Stimulated activated CD4-positive, alpha-beta T cell treated with anti-CD3 and anti-CD28 coated beads, Interleukin-2, amount 100 ng/mL, for 4 hours (primary cell): ENCODE measurements around the gene ANK2.
"Not testable (repeated sequence)": the region's sequence is repeated elsewhere in the genome, so short reads cannot be mapped to it uniquely, and the experiment has no call there.

ENCODE experiments used
- DNase-seq: peaks from one replicate; pipeline ENCODE4 v3.0.0-alpha.2; 2020; ENCODE audit warnings: low read depth

ANK2 gene

DNA sequence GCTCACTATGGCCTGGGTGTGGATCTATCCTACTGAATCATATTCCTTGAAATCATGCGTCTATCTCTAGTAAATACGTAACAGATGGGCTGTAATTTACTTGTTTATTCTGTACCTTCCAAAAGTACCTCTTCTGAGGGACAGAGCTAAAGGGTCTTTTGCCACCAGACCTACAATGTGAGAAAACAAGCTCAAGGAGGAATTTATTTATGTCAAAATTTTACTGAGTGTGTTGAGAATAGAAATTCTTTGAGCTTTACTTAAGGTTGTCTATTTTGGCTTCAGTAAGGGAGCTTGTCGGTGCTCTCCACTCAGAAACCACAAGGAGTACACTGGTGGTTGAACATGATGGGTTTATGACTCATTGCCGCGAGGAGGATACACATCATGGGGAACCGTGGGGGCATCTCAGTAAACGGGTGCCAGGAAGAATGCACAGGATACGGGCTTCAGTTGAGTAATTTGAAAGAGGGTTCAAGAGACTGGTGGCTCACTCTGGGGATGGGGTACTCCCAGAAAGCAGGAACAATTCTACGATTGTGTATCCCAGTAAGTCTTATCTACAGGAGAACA is 3.0 kb downstream of the ANK2 start:
- DNase-seq, result no peak

DNA sequence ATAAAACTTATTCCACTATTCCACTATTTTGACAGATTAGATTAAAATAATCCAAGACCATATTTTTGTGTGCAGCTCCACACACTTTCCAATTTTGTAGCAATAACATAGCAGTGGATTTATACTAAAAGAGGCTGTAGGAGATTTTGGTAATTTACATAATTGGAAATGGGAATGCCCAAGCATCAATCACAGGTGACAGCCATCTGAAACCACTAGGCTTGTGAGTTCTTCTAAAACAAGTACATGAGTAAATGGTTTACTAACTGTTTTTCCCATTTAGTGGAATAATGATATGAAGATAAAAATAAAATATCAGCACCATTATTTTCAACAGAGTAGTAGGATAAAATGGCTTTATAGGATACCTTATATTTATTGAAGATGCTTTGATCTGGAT is 4.4 kb downstream of the ANK2 start:
- no peak for DNase-seq

DNA sequence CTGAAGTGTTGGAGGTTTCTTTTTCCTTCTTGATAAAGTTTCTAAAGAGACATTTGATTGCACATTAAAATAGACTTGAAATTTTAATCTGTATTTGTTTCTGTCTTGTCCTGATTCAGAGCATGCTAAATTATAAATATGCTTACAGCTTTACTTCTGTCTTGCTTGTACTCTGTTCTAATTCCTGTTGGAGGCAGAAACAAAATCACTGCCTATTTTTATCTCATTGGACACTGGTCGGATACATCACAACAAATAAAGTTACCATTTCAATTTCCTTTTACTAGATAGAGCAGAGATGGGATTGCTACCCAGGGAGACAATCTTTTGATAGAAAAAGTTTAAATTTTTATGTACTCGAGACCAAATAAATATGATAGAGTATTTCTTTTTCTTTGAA is 6.9 kb downstream of the ANK2 start:
- DNase-seq, result no peak

DNA sequence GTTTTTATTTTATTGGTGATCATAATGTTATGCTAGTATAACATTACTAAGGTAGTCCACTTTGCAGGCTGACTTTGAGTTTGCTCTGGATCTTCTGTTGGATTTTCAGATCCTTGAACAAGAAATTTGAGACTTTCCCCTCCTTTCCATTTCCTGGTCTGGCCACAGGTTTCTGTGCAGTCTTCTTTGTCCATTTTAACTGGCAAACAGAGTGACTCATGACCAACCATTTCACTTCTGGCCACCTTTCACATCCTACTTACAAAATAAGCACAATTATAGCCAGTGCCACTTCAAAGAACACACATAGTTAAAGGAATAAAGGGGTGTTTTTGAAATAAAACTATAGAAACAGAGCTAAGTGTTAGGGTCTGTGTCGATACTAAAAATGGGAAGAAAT is 8.4 kb downstream of the ANK2 start:
- no peak for DNase-seq

DNA sequence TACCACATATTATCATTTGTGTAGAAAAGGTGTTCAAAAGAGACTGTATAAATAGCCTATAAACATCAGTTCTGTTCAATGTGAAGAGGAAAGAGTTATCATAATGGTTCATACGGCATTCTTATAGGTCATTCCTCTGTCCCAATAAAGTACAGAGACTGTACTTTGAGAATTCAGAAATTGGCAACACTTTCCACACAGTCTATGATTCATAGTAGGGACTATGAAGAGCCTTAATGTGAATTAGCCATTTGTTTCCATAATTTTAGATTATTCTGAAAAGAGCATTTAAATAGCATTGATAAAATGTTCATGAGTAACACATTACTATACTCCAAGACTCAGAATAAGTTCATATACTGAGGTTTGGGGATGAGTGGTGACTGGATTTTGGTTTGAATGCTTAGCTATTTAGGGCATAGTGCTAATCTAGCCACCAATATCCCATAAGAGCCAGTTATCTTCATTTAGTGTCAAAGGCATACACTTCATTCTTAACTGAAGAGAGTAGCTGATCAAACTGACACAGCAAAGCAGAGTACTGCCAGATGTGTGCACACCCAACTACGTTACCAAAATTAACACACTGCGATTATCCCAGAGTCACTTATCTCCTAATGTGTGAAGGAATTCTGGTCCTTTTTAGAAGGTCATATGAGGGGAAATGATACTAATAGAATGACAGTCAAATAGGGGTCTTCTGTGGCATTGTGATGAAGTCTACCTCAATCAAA is 10.2 kb downstream of the ANK2 start:
- no peak for DNase-seq

DNA sequence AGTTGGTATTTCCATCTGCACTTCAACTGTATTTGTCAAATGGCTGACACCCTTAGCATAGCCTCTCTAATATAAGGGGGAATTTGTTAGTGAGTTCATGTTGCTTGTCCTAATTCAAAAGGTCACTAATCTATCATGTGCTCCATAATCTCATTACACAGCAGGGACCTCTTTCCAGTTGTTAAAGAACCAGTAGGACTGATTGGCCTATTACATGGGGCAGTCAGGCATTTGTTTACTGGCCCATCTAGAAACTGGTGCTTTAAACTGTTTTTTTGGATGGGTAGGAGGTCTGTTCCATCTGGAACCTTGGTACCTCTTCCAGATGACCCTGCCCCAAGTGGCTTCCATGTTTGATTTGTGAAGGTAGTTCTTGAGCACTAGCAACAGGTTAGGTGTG is 11.4 kb downstream of the ANK2 start:
- DNase-seq, result no peak

DNA sequence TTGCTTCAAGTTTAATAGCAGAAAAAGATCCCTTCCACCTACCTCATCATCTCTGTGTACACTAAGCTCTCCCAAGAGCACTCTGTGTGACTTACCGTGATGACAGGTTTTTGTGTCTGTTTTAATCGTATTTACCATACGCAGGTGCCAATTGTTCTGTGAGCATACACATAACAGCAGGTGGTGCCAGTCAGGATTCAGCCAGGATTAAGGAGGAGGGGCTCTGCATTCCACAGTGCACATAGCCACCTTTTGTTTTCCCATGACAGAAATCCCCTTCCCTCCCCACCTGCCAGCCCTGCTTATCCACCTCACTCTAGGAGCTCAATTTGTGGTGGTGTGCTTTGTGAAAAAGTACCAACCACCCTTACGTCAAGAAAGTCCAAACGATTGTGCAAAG is 14.8 kb downstream of the ANK2 start:
- no peak for DNase-seq

DNA sequence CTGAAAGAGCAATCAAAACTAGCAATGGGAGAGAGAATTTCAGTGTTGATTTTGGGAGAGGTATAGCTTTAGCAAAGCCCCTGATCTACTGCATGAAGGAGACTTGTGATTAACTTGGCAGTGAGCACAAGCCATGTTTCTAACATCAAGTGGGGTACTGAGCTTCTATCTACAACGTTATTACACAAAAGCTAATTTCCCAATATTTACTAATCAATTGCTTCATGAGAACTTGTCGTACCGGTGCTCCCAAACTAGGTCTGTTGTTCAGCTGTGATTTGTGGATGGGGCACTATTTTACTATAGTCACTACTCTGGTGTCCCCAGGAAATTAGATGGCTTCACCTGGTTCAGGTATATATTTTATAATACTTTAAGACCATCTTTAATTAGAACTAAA is 16.2 kb downstream of the ANK2 start:
- no peak for DNase-seq

DNA sequence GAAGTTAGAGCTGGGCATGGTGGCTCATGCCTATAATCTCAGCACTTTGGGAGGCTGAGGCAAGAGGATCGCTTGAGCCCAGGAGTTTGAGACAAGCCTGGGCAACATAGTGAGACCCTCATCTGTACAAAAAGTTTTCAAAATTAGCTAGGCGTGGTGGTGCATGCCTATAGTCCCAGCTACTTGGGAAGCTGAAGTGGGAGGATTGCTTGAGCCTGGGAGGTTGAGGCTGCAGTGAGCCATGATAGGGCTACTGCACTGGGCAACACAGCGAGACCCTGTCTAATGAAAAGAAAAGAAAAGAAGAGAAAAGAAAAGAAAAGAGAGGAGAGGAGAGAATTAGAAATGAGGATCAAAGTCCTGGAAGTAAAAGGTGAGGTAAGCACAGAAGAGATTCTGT is 19.3 kb downstream of the ANK2 start:
- DNase-seq, result not testable (repeated sequence)

DNA sequence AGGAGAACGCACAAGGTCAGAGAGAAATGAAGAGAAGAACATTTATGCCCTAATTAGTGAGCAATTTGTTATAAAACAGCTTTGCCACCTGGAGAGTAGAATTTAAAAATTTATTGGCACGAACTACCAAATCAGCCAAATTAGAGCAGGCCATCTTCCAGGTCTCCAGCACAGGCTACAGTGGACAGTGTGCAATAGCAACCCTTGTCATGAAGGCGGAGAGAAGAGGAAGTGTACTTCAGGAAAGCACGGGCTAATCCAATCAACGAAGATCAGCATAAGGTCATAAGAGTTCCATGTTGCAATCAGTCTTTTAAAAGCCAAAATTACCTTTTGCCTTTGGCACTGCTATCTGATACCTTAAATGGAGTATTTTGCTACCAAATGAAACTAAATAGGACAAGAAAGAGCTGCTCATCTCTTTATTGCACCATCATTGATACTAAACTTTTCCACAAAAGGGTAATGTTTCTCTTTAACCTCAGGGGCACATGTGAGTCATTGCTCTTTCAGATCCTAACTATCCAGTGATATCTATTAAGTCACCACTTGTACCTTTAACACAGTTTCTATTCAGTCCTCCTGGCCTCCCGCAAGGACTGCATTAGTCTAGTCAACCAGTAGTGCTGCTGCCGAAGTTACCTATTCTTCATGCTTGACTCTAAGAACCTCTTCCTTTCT is 19.9 kb downstream of the ANK2 start:
- DNase-seq, result no peak

DNA sequence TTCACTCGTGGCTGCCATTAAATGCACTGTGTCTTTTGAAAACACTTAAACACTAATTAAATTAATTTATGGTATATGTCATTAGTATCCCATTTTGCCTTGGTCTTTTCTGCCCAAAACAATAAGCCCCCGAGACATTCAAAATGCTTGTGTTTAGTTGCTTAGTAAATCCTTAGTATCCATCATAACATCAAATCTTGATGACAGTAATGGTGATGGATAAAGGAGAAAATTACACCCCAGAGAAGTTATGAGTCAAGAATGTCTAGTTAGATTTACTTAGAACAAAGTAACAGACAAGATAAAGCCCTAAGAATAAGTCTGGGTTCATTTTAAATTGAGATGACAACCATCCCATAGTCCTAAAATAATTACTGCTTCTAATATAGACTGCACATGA is 21.3 kb downstream of the ANK2 start:
- DNase-seq, result no peak

DNA sequence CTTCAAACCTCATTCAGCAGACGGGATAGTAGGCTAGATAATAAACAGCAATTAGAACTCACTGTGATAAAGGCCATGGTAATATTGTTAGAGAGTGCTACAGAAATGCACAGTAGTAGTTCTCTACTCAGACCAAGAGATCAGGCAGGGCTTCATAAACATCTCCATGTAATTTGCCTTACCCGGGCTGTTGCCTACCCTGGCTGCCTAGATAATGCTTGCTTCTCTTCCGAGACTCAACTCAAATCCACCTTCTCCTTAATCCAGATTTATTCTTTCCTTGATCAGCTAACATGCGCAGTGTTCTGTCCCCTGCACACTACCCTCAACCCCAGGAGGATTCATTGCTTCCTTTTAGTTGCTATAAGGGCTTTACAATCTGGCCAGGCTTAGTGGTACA is 21.8 kb downstream of the ANK2 start:
- no peak for DNase-seq

DNA sequence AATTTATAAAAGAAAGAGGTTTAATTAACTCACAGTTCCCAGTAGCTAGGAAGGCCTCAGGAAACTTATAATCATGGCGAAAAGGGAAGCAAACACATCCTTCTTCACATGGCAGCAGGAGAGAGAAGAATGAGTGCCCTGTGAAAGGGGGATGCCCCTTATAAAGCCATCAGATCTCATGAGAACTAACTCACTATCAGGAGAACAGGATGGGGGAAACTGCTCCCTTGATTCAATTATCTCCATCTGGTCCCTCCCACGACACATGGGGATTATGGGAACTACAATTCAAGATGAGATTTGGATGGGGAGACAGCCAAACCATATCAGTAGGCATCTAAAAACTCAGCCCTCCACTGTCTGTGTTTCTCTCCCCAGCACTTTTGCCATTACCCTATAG is 22.4 kb downstream of the ANK2 start:
- no peak for DNase-seq

DNA sequence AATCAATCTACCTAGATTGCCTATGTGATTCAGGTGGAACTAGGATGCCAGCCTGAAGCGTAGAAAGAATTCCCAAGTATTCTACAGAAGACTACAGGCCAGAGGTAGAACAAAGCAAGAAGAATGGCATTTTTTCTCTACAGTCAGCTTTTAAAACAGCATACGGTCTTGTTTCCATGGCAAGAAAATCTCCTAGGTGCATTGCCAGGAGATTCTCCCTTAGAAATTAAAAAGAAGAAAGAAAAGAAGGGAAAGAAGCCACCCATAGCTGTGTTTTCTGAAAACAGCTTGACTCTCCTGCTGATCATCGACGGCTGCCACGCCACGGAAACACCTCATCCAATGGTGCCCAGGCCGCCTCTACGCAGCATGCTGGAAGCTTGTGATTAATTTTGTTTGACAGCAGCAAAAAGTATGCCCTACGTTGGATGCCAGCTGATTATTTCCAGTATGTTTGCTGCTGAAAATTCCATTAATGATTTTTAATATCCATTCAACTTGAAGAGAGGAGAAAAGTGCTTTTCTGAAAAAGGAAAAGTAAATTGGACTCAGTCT is 24.1 kb downstream of the ANK2 start:
- DNase-seq, result no peak

DNA sequence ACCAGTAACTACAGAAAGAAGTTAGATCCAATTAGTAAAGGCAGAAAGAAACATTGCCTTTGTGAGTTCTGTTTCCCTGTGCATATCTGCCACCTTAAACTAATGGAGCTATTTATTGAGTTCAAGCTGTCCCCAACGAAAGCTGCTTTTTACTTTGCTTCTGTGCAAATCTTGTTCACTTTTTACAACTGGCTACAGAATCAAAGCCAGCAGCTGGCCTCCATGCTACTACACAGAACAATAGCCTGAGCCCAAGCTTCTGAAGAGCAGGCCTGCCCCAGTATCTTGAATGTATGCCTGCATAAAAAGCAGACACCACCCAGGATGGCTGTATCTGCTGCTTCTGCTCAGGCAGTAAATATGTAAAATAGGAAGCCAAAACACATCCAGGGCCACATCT is 28.1 kb downstream of the ANK2 start:
- DNase-seq, result no peak

DNA sequence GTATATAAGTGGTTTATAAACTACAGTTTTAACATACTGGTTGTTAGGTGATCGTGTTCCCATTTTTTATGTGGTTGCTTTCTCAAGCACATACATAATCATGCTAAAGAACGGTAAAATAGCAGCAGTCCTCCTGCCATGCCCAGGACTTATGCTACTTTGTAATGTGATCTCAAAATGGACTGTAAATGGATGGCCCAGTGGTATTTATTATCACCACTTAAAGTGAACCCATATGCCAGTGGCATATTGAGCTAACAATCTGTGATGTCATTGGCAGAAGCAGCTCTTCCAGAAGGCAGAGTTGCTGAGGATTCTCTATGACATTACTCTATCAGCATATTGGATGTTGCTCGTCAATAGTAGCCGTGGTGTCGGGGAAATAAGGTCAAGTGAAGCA is 28.6 kb downstream of the ANK2 start:
- DNase-seq, result no peak

DNA sequence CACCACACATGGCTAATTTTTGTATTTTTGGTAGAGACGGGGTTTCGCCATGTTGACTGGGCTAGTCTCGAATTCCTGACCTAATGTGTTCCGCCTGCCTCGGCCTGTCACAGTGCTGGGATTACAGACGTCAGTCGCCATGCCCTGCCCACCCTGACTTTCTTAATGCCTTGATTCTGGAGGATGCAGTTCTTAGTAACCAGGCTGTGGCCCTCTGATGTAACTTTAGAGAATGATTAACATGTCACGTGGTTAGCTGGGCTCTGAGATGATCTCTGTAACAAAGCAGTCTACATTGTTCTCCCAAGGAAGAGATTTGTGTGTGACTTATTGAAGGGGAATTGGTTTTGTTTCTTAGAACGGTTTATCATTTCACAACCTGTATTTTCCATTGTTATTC is 30.6 kb downstream of the ANK2 start:
- DNase-seq, result no peak

DNA sequence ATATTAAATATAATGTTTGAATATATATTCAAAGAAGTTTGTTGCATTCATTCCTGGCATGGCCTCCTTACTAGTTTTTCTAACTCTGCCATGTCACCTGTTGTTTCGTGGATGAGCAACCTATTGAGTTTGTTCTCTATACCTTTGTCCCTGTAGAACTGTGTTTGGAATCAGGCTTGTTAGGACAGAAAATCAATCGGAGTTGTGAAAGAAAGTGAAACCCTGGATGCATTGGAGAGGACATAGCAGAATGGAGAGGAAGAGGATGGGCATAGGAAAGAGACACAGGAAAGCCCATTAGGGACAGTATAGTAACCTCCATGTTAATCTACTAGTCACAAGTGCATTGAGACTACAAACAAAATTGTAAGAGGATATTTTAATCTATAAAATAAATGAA is 31.2 kb downstream of the ANK2 start:
- DNase-seq, result no peak

DNA sequence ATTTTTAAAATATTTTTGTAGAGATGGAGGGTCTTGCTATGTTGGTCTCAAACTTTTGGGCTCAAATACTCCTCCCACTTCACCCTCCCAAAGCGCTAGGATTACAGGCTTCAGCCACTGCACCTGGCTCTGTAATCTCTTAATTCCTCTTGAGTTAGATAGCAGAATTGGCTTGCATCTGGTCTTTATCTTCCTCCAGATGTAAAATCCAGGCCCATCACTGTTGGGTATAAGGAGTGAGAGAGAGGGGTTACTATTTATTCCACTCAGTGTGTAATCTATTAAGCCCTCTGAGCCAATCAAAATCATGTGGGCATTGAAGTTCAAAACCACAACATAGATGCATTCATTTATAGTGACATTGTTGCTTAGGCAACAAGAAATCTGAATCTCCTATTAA is 33.9 kb downstream of the ANK2 start:
- DNase-seq, result no peak

DNA sequence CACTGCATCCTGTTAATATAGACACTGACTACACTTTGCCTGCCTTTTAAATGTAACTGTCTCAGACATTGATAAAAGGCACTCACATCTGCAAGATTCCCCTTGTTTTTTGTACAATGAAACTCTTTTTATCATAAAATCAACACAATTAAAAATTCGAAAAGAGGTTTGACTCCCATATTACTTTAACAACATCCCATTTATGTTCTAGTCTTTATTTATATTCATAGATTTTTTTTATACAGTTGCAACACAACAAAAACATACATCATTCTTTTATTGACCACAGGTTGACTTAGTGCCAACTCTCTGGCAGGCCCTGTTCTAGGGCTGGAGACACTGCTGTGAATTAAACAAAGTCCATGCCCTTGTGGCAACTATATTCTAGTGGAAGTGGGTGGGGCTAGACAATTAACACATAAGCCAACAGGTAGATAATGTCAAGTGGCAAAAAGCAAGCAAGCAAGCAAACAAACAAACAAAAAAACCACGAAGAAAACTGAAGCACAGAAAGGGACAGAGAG is 36.8 kb downstream of the ANK2 start:
- no peak for DNase-seq

DNA sequence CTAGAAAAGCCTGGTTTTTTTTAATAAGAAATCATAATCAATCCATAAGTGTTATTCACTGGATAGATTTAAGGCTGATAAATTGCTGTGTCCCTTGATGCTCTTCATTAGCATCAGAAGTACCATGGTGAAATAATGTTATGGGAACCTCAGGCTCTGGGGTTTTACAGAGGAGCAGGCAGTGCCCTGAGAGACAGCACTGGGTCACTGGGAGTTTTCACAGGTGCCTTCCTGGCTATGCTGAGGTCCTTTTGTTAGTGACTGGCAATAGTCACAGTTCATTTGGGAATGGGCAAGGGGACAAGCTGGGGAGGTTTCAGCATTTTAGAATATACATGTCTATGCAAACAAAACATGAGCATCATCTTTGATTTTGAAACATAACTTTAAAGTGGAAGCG is 38.6 kb downstream of the ANK2 start:
- DNase-seq, result no peak

DNA sequence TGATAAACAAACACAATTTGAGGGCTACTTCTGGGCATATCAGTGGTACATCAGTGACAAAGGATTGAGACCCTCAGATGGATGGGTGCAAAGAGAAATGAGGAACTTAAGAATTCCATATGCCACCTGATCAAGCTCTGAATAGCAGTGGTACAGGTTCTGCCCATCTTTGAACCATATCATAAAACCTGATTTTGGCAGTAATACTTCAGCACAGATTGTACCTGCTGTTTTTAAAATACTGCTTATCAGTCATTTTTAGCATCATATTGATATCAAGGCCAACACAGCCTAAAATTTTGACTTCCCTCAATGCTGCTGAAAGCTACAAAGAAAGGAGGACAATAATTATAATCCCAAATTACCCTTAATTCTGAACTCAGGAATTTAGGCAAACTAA is 41.5 kb downstream of the ANK2 start:
- no peak for DNase-seq

DNA sequence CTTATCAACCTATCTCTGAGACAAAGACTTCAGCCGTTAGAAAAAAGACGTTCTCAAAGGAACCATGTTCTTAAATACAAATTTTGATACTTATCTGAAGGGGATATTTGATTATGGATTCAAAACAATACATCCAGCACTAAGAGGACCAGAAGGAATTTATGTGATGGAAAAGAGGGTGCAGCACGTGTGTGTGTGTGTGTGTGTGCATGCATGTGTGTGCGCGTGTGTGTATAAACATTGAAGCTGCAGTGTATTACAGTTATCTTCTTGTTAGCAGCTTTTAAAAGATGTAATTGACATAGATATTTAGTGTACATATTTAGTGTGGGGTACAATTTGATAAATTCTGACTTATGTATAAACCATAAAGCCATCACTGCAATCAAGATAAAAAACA is 44.9 kb downstream of the ANK2 start:
- no peak for DNase-seq
